ENCODE data around the gene GSC2.
"Not testable (repeated sequence)": the region's sequence is repeated elsewhere in the genome, so short reads cannot be mapped to it uniquely, and the experiment has no call there.

GSC2 gene

GRCh38 chr22:19178065-19178656 lies 28.1 kb upstream of the GSC2 start:
- peak; percentile 82 for DNase-seq

- no peak for DNase-seq
These were observed 27.3 kb upstream of the GSC2 start for GRCh38 chr22:19177164-19178064.

- no peak for DNase-seq
These were observed 26.6 kb upstream of the GSC2 start for GRCh38 chr22:19176732-19177131.

- no peak for DNase-seq
These were observed 26.1 kb upstream of the GSC2 start for GRCh38 chr22:19176175-19176643.

GRCh38 chr22:19175602-19176174 lies 25.6 kb upstream of the GSC2 start:
- DNase-seq = no peak

GRCh38 chr22:19175026-19175601 lies 25.0 kb upstream of the GSC2 start:
- DNase-seq = no peak

GRCh38 chr22:19174106-19175025 lies 24.3 kb upstream of the GSC2 start:
- DNase-seq = no peak

- DNase-seq = no peak
These were observed 23.2 kb upstream of the GSC2 start for GRCh38 chr22:19173047-19174035.

- DNase-seq = no peak
These were observed 22.3 kb upstream of the GSC2 start for GRCh38 chr22:19172213-19173046.

- no peak for DNase-seq
These were observed 19.8 kb upstream of the GSC2 start for GRCh38 chr22:19169947-19170318.

GRCh38 chr22:19169002-19169946 lies 19.2 kb upstream of the GSC2 start:
- no peak for DNase-seq

- DNase-seq = no peak
These were observed 18.2 kb upstream of the GSC2 start for GRCh38 chr22:19168088-19168890.

- DNase-seq = no peak
These were observed 17.2 kb upstream of the GSC2 start for GRCh38 chr22:19167106-19167869.

GRCh38 chr22:19166421-19166820 lies 16.3 kb upstream of the GSC2 start:
- DNase-seq = no peak

- no peak for DNase-seq
These were observed 14.3 kb upstream of the GSC2 start for GRCh38 chr22:19164425-19164824.

GRCh38 chr22:19158649-19159048 lies 8.6 kb upstream of the GSC2 start:
- DNase-seq = not testable (repeated sequence)

GRCh38 chr22:19156109-19156508 lies 6.0 kb upstream of the GSC2 start:
- DNase-seq = not testable (repeated sequence)
